ENCODE results near the gene NEURL4.
A peak's percentile ranks its signal among the peaks of the same experiment; 100 is the strongest.

DNA sequence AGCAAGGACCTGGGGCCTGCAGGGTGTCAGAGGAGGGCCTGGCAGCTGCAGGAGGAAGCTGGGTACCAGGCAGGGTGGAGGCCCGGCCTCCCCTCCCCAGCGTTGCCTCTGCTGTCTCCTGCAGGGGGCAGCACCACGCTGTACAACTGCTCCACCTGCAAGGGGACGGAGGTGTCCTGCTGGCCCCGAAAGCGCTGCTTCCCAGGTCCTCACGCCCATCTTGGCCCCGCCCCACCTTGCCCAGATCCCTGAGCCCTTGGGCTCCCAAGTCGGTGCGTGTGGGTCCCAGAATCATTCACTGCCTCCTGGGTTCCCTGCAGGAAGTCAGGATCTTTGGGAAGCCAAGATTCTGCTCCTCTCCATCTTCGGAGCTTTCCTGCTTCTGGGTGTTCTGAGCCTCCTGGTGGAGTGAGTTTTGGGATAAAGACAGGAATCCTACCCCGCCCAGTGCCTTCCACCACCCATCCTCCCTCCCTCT is 27.0 kb upstream of the NEURL4 start:
- TF ChIP-seq CTCF (IDR thresholded peaks at IDR 0.05) (peak; percentile 82), ELF1 (IDR thresholded peaks at IDR 0.05) (no peak), FOSL2 (IDR thresholded peaks at IDR 0.05; ENCODE audit: borderline replicate concordance, low read depth) (no peak), NFIC (IDR thresholded peaks at IDR 0.05; ENCODE audit: borderline replicate concordance) (no peak), YY1 (IDR thresholded peaks at IDR 0.05; ENCODE audit: low read depth) (no peak), SIN3A (IDR thresholded peaks at IDR 0.05; ENCODE audit: borderline replicate concordance, low read depth, low read length) (0 out of 2 replicates have a peak, but pooled peaks have one; percentile 46), USF1 (IDR thresholded peaks at IDR 0.05; ENCODE audit: borderline replicate concordance, low read depth) (no peak), EZH2phosphoT487 (IDR thresholded peaks at IDR 0.05; ENCODE audit: borderline replicate concordance, low read depth) (no peak)
- TF ChIP-seq, protein P1, sequence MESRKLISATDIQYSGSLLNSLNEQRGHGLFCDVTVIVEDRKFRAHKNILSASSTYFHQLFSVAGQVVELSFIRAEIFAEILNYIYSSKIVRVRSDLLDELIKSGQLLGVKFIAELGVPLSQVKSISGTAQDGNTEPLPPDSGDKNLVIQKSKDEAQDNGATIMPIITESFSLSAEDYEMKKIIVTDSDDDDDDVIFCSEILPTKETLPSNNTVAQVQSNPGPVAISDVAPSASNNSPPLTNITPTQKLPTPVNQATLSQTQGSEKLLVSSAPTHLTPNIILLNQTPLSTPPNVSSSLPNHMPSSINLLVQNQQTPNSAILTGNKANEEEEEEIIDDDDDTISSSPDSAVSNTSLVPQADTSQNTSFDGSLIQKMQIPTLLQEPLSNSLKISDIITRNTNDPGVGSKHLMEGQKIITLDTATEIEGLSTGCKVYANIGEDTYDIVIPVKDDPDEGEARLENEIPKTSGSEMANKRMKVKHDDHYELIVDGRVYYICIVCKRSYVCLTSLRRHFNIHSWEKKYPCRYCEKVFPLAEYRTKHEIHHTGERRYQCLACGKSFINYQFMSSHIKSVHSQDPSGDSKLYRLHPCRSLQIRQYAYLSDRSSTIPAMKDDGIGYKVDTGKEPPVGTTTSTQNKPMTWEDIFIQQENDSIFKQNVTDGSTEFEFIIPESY (IDR thresholded peaks at IDR 0.05; ENCODE audit: borderline replicate concordance, low read depth) = no peak
- TF ChIP-seq, protein P2, sequence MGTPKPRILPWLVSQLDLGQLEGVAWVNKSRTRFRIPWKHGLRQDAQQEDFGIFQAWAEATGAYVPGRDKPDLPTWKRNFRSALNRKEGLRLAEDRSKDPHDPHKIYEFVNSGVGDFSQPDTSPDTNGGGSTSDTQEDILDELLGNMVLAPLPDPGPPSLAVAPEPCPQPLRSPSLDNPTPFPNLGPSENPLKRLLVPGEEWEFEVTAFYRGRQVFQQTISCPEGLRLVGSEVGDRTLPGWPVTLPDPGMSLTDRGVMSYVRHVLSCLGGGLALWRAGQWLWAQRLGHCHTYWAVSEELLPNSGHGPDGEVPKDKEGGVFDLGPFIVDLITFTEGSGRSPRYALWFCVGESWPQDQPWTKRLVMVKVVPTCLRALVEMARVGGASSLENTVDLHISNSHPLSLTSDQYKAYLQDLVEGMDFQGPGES (IDR thresholded peaks at IDR 0.05; ENCODE audit: low read depth, low read length) = no peak
- TF ChIP-seq, protein P3, sequence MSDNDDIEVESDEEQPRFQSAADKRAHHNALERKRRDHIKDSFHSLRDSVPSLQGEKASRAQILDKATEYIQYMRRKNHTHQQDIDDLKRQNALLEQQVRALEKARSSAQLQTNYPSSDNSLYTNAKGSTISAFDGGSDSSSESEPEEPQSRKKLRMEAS (IDR thresholded peaks at IDR 0.05; ENCODE audit: low read depth) = no peak

Measured in SK-N-SH (cell line).